ENCODE measurements around the gene ACSL1. TPM values are rescaled to one million over a fixed set of nuclear protein-coding genes. Genes with fewer than 3 reads are reported as not detected.

ACSL1 gene
- total RNA-seq: 57.5 and 61.0 TPM in 2 replicates

- peak; percentile 100 for DNase-seq (ENCODE audit: insufficient read length, low spot score, missing footprints)
- Histone ChIP-seq H3K4me3 (ENCODE audit: insufficient read depth, low read length) (peak within 1 kb of the TSS; percentile 82), H3K27ac (ENCODE audit: low read depth, low read length) (peak within 1 kb of the TSS; percentile 0), H3K9me3 (ENCODE audit: low read depth, low read length) (no peaks in the 10 kb centered on the region), H3K36me3 (ENCODE audit: insufficient read depth, low read length) (no peaks in the 10 kb centered on the region), H3K4me2 (ENCODE audit: insufficient read depth, low read length) (peak within 1 kb of the TSS; percentile 86), H3K4me1 (ENCODE audit: insufficient read depth, low read length) (peaks cover 8% of the 10 kb centered on the region), H3K27me3 (ENCODE audit: insufficient read depth, low read length) (no peaks in the 10 kb centered on the region), H4K20me1 (ENCODE audit: insufficient read depth, low read length) (peaks cover 14% of the 10 kb centered on the region), H2AFZ (ENCODE audit: low read length) (peak within 1 kb of the TSS; percentile 92), H3K79me2 (ENCODE audit: insufficient read depth, low read length) (peaks cover 32% of the 10 kb centered on the region)
- no peak for TF ChIP-seq CTCF (IDR thresholded peaks at IDR 0.05; ENCODE audit: extremely low read depth, low read depth, low read length)
Measured at GRCh38 chr4:184825896-184826690, at the start of gene ACSL1. Gene ACSL1 (minus strand): TSS chr4:184825968. CDS start chr4:184803514, 22,454 bp downstream.

- no peak for TF ChIP-seq CTCF (IDR thresholded peaks at IDR 0.05; ENCODE audit: extremely low read depth, low read depth, low read length)
- no peak for DNase-seq (ENCODE audit: insufficient read length, low spot score, missing footprints)
- H3K4me3 ChIP-seq (ENCODE audit: insufficient read depth, low read length): no peak overlapping the region
- no peak overlapping the region for H3K4me2 ChIP-seq (ENCODE audit: insufficient read depth, low read length)
- no peaks in the 10 kb centered on the region for H3K4me1 ChIP-seq (ENCODE audit: insufficient read depth, low read length)
- H3K27me3 ChIP-seq (ENCODE audit: insufficient read depth, low read length): peaks cover 4% of the 10 kb centered on the region
- H3K27ac ChIP-seq (ENCODE audit: low read depth, low read length): no peak overlapping the region
- no peaks in the 10 kb centered on the region for H3K79me2 ChIP-seq (ENCODE audit: insufficient read depth, low read length)
- no peaks in the 10 kb centered on the region for H3K36me3 ChIP-seq (ENCODE audit: insufficient read depth, low read length)
- H4K20me1 ChIP-seq (ENCODE audit: insufficient read depth, low read length): no peaks in the 10 kb centered on the region
- H2AFZ ChIP-seq (ENCODE audit: low read length): no peak overlapping the region
- H3K9me3 ChIP-seq (ENCODE audit: low read depth, low read length): no peaks in the 10 kb centered on the region
Measured at GRCh38 chr4:184873054-184873453, 47.3 kb upstream of the ACSL1 start.

- Histone ChIP-seq H3K4me1 (ENCODE audit: insufficient read depth, low read length) (no peaks in the 10 kb centered on the region), H3K4me3 (ENCODE audit: insufficient read depth, low read length) (no peak overlapping the region), H3K9me3 (ENCODE audit: low read depth, low read length) (no peaks in the 10 kb centered on the region), H3K27me3 (ENCODE audit: insufficient read depth, low read length) (peaks cover 4% of the 10 kb centered on the region), H3K36me3 (ENCODE audit: insufficient read depth, low read length) (no peaks in the 10 kb centered on the region), H3K4me2 (ENCODE audit: insufficient read depth, low read length) (no peak overlapping the region), H2AFZ (ENCODE audit: low read length) (no peak overlapping the region), H3K79me2 (ENCODE audit: insufficient read depth, low read length) (no peaks in the 10 kb centered on the region), H3K27ac (ENCODE audit: low read depth, low read length) (no peak overlapping the region), H4K20me1 (ENCODE audit: insufficient read depth, low read length) (no peaks in the 10 kb centered on the region)
- TF ChIP-seq CTCF (IDR thresholded peaks at IDR 0.05; ENCODE audit: extremely low read depth, low read depth, low read length): no peak
- DNase-seq (ENCODE audit: insufficient read length, low spot score, missing footprints): no peak
Measured at GRCh38 chr4:184870718-184871117, 45.0 kb upstream of the ACSL1 start.

DNA sequence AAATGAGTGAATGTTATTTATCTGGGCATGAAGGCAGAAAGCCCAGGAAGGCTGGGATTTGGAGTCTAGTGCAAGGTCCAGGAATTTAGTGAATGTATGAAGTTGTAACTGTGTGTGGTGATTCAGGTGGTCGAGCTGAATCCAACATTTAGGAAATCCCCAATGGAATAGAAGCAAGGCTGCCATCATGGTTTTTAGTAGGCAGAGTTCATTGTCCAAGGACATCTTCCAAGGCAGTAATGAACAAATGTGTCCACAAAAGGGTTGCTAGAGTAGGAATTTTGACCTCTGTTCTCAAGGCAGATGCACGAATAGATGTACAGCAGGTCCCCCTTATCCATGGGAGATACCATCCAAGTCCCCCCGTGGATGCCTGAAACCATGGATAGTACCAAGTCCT lies 42.9 kb upstream of the ACSL1 start:
- H3K36me3 ChIP-seq (ENCODE audit: insufficient read depth, low read length): no peaks in the 10 kb centered on the region
- no peaks in the 10 kb centered on the region for H3K4me1 ChIP-seq (ENCODE audit: insufficient read depth, low read length)
- TF ChIP-seq CTCF (IDR thresholded peaks at IDR 0.05; ENCODE audit: extremely low read depth, low read depth, low read length): no peak
- H3K9me3 ChIP-seq (ENCODE audit: low read depth, low read length): no peaks in the 10 kb centered on the region
- H2AFZ ChIP-seq (ENCODE audit: low read length): no peak overlapping the region
- no peak for DNase-seq (ENCODE audit: insufficient read length, low spot score, missing footprints)
- no peak overlapping the region for H3K27ac ChIP-seq (ENCODE audit: low read depth, low read length)
- peaks cover 4% of the 10 kb centered on the region for H3K27me3 ChIP-seq (ENCODE audit: insufficient read depth, low read length)
- H4K20me1 ChIP-seq (ENCODE audit: insufficient read depth, low read length): no peaks in the 10 kb centered on the region
- no peaks in the 10 kb centered on the region for H3K79me2 ChIP-seq (ENCODE audit: insufficient read depth, low read length)
- no peak overlapping the region for H3K4me3 ChIP-seq (ENCODE audit: insufficient read depth, low read length)
- no peak overlapping the region for H3K4me2 ChIP-seq (ENCODE audit: insufficient read depth, low read length)
